SK-N-SH (cell line): ENCODE data around the gene MOBP.

Experiments used
- EP300 ChIP-seq, 2 experiments: IDR thresholded peaks; 2 replicates each; pipeline versions ENCODE4 v1.4.0 to v1.6.1; 2012; ENCODE audit warnings: borderline replicate concordance in 1 of 2, low read depth in 1 of 2, low read length in 1 of 2
- REST ChIP-seq: IDR thresholded peaks from 2 replicates; pipeline ENCODE4 v1.6.1; 2012; ENCODE audit warnings: mild to moderate bottlenecking, low read depth, low read length, moderate library complexity
- TF ChIP-seq, protein P1 (sequence below): IDR thresholded peaks from 2 replicates; pipeline ENCODE4 v1.4.0; 2012; ENCODE audit warnings: low read depth
- TF ChIP-seq, protein P2 (sequence below): fragments of 150-350 bp; IDR thresholded peaks from 2 replicates; pipeline ENCODE4 v1.6.1; 2017; ENCODE audit warnings: antibody characterized with exemption, low read length, low read depth, borderline replicate concordance
- TF ChIP-seq, protein P3 (sequence below): IDR thresholded peaks from 2 replicates; pipeline ENCODE4 v1.4.0; 2012; ENCODE audit warnings: low read depth, borderline replicate concordance

- TF ChIP-seq, protein P1, sequence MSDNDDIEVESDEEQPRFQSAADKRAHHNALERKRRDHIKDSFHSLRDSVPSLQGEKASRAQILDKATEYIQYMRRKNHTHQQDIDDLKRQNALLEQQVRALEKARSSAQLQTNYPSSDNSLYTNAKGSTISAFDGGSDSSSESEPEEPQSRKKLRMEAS: no peak
- TF ChIP-seq, protein P2, sequence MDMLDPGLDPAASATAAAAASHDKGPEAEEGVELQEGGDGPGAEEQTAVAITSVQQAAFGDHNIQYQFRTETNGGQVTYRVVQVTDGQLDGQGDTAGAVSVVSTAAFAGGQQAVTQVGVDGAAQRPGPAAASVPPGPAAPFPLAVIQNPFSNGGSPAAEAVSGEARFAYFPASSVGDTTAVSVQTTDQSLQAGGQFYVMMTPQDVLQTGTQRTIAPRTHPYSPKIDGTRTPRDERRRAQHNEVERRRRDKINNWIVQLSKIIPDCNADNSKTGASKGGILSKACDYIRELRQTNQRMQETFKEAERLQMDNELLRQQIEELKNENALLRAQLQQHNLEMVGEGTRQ: no peak
- no peak for TF ChIP-seq EP300 (IDR thresholded peaks at IDR 0.05; ENCODE audit: borderline replicate concordance in 1 of 2, low read depth in 1 of 2, low read length in 1 of 2)
- TF ChIP-seq, protein P3, sequence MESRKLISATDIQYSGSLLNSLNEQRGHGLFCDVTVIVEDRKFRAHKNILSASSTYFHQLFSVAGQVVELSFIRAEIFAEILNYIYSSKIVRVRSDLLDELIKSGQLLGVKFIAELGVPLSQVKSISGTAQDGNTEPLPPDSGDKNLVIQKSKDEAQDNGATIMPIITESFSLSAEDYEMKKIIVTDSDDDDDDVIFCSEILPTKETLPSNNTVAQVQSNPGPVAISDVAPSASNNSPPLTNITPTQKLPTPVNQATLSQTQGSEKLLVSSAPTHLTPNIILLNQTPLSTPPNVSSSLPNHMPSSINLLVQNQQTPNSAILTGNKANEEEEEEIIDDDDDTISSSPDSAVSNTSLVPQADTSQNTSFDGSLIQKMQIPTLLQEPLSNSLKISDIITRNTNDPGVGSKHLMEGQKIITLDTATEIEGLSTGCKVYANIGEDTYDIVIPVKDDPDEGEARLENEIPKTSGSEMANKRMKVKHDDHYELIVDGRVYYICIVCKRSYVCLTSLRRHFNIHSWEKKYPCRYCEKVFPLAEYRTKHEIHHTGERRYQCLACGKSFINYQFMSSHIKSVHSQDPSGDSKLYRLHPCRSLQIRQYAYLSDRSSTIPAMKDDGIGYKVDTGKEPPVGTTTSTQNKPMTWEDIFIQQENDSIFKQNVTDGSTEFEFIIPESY: no peak
- TF ChIP-seq REST: no peak
Observed at GRCh38 chr3:39541917-39542329, 74.4 kb downstream of the MOBP start.
